ENCODE results near the gene HIVEP3.
A peak's percentile ranks its signal among the peaks of the same experiment; 100 is the strongest.

The HIVEP3 gene

GRCh38 chr1:41722184-41722583 lies 196.5 kb downstream of the HIVEP3 start:
- DNase-seq (no peak), ATAC-seq (ENCODE audit: insufficient read depth, low read depth) (no peak)
- Histone ChIP-seq H3K27me3 (ENCODE audit: insufficient read depth, low read length, poor library complexity) (no peaks in the 10 kb centered on the region), H3K9ac (ENCODE audit: low read depth, low read length) (no peak overlapping the region), H4K20me1 (ENCODE audit: insufficient read depth, low read length) (peaks cover 86% of the 10 kb centered on the region), H3K9me3 (ENCODE audit: insufficient read depth, low read length, severe bottlenecking) (no peaks in the 10 kb centered on the region), H3K4me2 (ENCODE audit: insufficient read depth, low read length) (no peak overlapping the region), H3K4me3 (ENCODE audit: low read depth in 1 of 2, low read length in 2 of 2) (no peak overlapping the region), H3K79me2 (ENCODE audit: insufficient read depth, low read length) (peaks cover 100% of the 10 kb centered on the region), H2AFZ (ENCODE audit: low read depth, low read length) (no peak overlapping the region), H3K4me1 (ENCODE audit: insufficient read depth, low read length) (peaks cover 12% of the 10 kb centered on the region), H3K36me3 (ENCODE audit: insufficient read depth, low read length) (no peaks in the 10 kb centered on the region; the same call in 1 of the 2 replicates), H3K27ac (ENCODE audit: low read length) (no peak overlapping the region)
- no peak for TF ChIP-seq EZH2 (IDR thresholded peaks at IDR 0.05; ENCODE audit: borderline replicate concordance, low read depth, low read length, severe bottlenecking)
- TF ChIP-seq CTCF (IDR thresholded peaks at IDR 0.05; ENCODE audit: borderline replicate concordance, extremely low read depth, low read length, poor library complexity, severe bottlenecking) = no peak

GRCh38 chr1:41720861-41721410 lies 197.8 kb downstream of the HIVEP3 start:
- ATAC-seq (ENCODE audit: insufficient read depth, low read depth) = peak; percentile 43

GRCh38 chr1:41719590-41719989 lies 199.1 kb downstream of the HIVEP3 start:
- H2AFZ ChIP-seq (ENCODE audit: low read depth, low read length) = no peak overlapping the region
- no peak for DNase-seq
- no peaks in the 10 kb centered on the region for H3K9me3 ChIP-seq (ENCODE audit: insufficient read depth, low read length, severe bottlenecking)

More at GRCh38 chr1:41720861-41721410, 197.8 kb downstream of the HIVEP3 start:
- peaks cover 88% of the 10 kb centered on the region for H4K20me1 ChIP-seq (ENCODE audit: insufficient read depth, low read length)
- no peak overlapping the region for H3K4me2 ChIP-seq (ENCODE audit: insufficient read depth, low read length)
- no peak overlapping the region for H3K27ac ChIP-seq (ENCODE audit: low read length)
- H2AFZ ChIP-seq (ENCODE audit: low read depth, low read length) = no peak overlapping the region
- TF ChIP-seq EZH2 (IDR thresholded peaks at IDR 0.05; ENCODE audit: borderline replicate concordance, low read depth, low read length, severe bottlenecking) (no peak), CTCF (IDR thresholded peaks at IDR 0.05; ENCODE audit: borderline replicate concordance, extremely low read depth, low read length, poor library complexity, severe bottlenecking) (no peak)
- H3K9ac ChIP-seq (ENCODE audit: low read depth, low read length) = no peak overlapping the region
- H3K9me3 ChIP-seq (ENCODE audit: insufficient read depth, low read length, severe bottlenecking) = no peaks in the 10 kb centered on the region
- DNase-seq = no peak
- H3K36me3 ChIP-seq (ENCODE audit: insufficient read depth, low read length) = no peaks in the 10 kb centered on the region
- H3K4me1 ChIP-seq (ENCODE audit: insufficient read depth, low read length) = no peaks in the 10 kb centered on the region; the same call in 1 of the 2 replicates
- no peak overlapping the region for H3K4me3 ChIP-seq (ENCODE audit: low read depth in 1 of 2, low read length in 2 of 2)
- H3K79me2 ChIP-seq (ENCODE audit: insufficient read depth, low read length) = peaks cover 100% of the 10 kb centered on the region
- no peaks in the 10 kb centered on the region for H3K27me3 ChIP-seq (ENCODE audit: insufficient read depth, low read length, poor library complexity)

More at GRCh38 chr1:41719590-41719989, 199.1 kb downstream of the HIVEP3 start:
- no peak overlapping the region for H3K4me3 ChIP-seq (ENCODE audit: low read depth in 1 of 2, low read length in 2 of 2)
- H3K79me2 ChIP-seq (ENCODE audit: insufficient read depth, low read length) = peaks cover 100% of the 10 kb centered on the region
- no peaks in the 10 kb centered on the region for H3K36me3 ChIP-seq (ENCODE audit: insufficient read depth, low read length)
- H3K27ac ChIP-seq (ENCODE audit: low read length) = peak overlapping the region; percentile 37
- H3K9ac ChIP-seq (ENCODE audit: low read depth, low read length) = no peak overlapping the region
- H3K4me1 ChIP-seq (ENCODE audit: insufficient read depth, low read length) = no peaks in the 10 kb centered on the region; the same call in 1 of the 2 replicates
- H3K27me3 ChIP-seq (ENCODE audit: insufficient read depth, low read length, poor library complexity) = no peaks in the 10 kb centered on the region
- H3K4me2 ChIP-seq (ENCODE audit: insufficient read depth, low read length) = no peak overlapping the region
- no peak for TF ChIP-seq EZH2 (IDR thresholded peaks at IDR 0.05; ENCODE audit: borderline replicate concordance, low read depth, low read length, severe bottlenecking)
- TF ChIP-seq CTCF (IDR thresholded peaks at IDR 0.05; ENCODE audit: borderline replicate concordance, extremely low read depth, low read length, poor library complexity, severe bottlenecking) = no peak
- peaks cover 88% of the 10 kb centered on the region for H4K20me1 ChIP-seq (ENCODE audit: insufficient read depth, low read length)
- ATAC-seq (ENCODE audit: insufficient read depth, low read depth) = no peak

Data from DND-41 (cell line).